Measurements from ENCODE around the gene RTN4RL1.

GRCh38 chr17:1996800-1997288 lies 28.3 kb downstream of the RTN4RL1 start:
- TF ChIP-seq, protein P1, sequence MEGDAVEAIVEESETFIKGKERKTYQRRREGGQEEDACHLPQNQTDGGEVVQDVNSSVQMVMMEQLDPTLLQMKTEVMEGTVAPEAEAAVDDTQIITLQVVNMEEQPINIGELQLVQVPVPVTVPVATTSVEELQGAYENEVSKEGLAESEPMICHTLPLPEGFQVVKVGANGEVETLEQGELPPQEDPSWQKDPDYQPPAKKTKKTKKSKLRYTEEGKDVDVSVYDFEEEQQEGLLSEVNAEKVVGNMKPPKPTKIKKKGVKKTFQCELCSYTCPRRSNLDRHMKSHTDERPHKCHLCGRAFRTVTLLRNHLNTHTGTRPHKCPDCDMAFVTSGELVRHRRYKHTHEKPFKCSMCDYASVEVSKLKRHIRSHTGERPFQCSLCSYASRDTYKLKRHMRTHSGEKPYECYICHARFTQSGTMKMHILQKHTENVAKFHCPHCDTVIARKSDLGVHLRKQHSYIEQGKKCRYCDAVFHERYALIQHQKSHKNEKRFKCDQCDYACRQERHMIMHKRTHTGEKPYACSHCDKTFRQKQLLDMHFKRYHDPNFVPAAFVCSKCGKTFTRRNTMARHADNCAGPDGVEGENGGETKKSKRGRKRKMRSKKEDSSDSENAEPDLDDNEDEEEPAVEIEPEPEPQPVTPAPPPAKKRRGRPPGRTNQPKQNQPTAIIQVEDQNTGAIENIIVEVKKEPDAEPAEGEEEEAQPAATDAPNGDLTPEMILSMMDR (IDR thresholded peaks at IDR 0.05) = no peak
- TF ChIP-seq POLR2A (IDR thresholded peaks at IDR 0.05; ENCODE audit: low read depth) (no peak), POLR2AphosphoS5 (IDR thresholded peaks at IDR 0.05) (no peak)

All from esophagus muscularis mucosa (tissue), 3 donors.